GM19023 (cell line): ENCODE measurements around the gene THSD7A.

Experiments used
- ATAC-seq: cut with Tn5 transposase; IDR thresholded peaks from one replicate; pipeline ENCODE4 v1.9.1; 2021; ENCODE audit warnings: mild to moderate bottlenecking, moderate library complexity; ENCODE audit not compliant: unreplicated experiment

The THSD7A gene

GRCh38 chr7:11751807-11752389 lies 80.1 kb downstream of the THSD7A start:
- no peak for ATAC-seq

GRCh38 chr7:11751315-11751714 lies 80.7 kb downstream of the THSD7A start:
- no peak for ATAC-seq

GRCh38 chr7:11750191-11750590 lies 81.8 kb downstream of the THSD7A start:
- no peak for ATAC-seq

- ATAC-seq = no peak
Observed at GRCh38 chr7:11749629-11750028, 82.4 kb downstream of the THSD7A start.

- ATAC-seq = no peak
Observed at GRCh38 chr7:11748884-11749283, 83.1 kb downstream of the THSD7A start.

- ATAC-seq = no peak
Observed at GRCh38 chr7:11747715-11748485, 84.1 kb downstream of the THSD7A start.

GRCh38 chr7:11746591-11746990 lies 85.4 kb downstream of the THSD7A start:
- no peak for ATAC-seq

GRCh38 chr7:11743548-11743947 lies 88.5 kb downstream of the THSD7A start:
- no peak for ATAC-seq

GRCh38 chr7:11743016-11743415 lies 89.0 kb downstream of the THSD7A start:
- no peak for ATAC-seq

GRCh38 chr7:11742496-11742895 lies 89.5 kb downstream of the THSD7A start:
- ATAC-seq = no peak

GRCh38 chr7:11737723-11738122 lies 94.3 kb downstream of the THSD7A start:
- ATAC-seq = no peak

GRCh38 chr7:11732207-11732606 lies 99.8 kb downstream of the THSD7A start:
- ATAC-seq = no peak

- ATAC-seq = no peak
Observed at GRCh38 chr7:11730725-11731124, 101.3 kb downstream of the THSD7A start.

- no peak for ATAC-seq
Observed at GRCh38 chr7:11727864-11728263, 104.1 kb downstream of the THSD7A start.

GRCh38 chr7:11726794-11727155 lies 105.2 kb downstream of the THSD7A start:
- no peak for ATAC-seq

GRCh38 chr7:11726001-11726793 lies 105.8 kb downstream of the THSD7A start:
- ATAC-seq = no peak

GRCh38 chr7:11716185-11716584 lies 115.8 kb downstream of the THSD7A start:
- ATAC-seq = no peak

GRCh38 chr7:11714676-11715075 lies 117.3 kb downstream of the THSD7A start:
- no peak for ATAC-seq

GRCh38 chr7:11714205-11714604 lies 117.8 kb downstream of the THSD7A start:
- ATAC-seq = no peak

- no peak for ATAC-seq
Observed at GRCh38 chr7:11713352-11713751, 118.6 kb downstream of the THSD7A start.

- ATAC-seq = no peak
Observed at GRCh38 chr7:11710377-11710776, 121.6 kb downstream of the THSD7A start.

- ATAC-seq = no peak
Observed at GRCh38 chr7:11709196-11709595, 122.8 kb downstream of the THSD7A start.
